ENCODE results near the gene MSH6.

- TF ChIP-seq CTCF (IDR thresholded peaks at IDR 0.05; ENCODE audit: low read length): no peak
- TF ChIP-seq EZH2 (optimal IDR thresholded peaks at IDR 0.05; ENCODE audit: low read depth, low read length): no peak
These were observed 10.6 kb upstream of the MSH6 start for GRCh38 chr2:47772343-47772742.
